HG03139 (cell line): ENCODE data around the gene MARCHF3.
"Not testable (repeated sequence)": the region's sequence is repeated elsewhere in the genome, so short reads cannot be mapped to it uniquely, and the experiment has no call there.

Source experiments
- ATAC-seq: cut with Tn5 transposase; IDR thresholded peaks from one replicate; pipeline ENCODE4 v1.9.1; 2021; ENCODE audit not compliant: unreplicated experiment

The MARCHF3 gene

GRCh38 chr5:127014573-127014972, 15.8 kb downstream of the MARCHF3 start:
- no peak for ATAC-seq

- no peak for ATAC-seq
Measured at GRCh38 chr5:127013407-127013806, 17.0 kb downstream of the MARCHF3 start.

- ATAC-seq: no peak
Measured at GRCh38 chr5:127012916-127013315, 17.4 kb downstream of the MARCHF3 start.

- ATAC-seq: peak; percentile 80
Measured at GRCh38 chr5:127011961-127012644, 18.3 kb downstream of the MARCHF3 start.

GRCh38 chr5:127011153-127011552, 19.2 kb downstream of the MARCHF3 start:
- no peak for ATAC-seq

- ATAC-seq: no peak
Measured at GRCh38 chr5:127010362-127010761, 20.0 kb downstream of the MARCHF3 start.

GRCh38 chr5:127009784-127010183, 20.6 kb downstream of the MARCHF3 start:
- ATAC-seq: no peak

- ATAC-seq: no peak
Measured at GRCh38 chr5:127008300-127008975, 21.9 kb downstream of the MARCHF3 start.

- no peak for ATAC-seq
Measured at GRCh38 chr5:127007522-127007921, 22.8 kb downstream of the MARCHF3 start.

- no peak for ATAC-seq
Measured at GRCh38 chr5:127006744-127007143, 23.6 kb downstream of the MARCHF3 start.

- ATAC-seq: not testable (repeated sequence)
Measured at GRCh38 chr5:127005282-127005681, 25.1 kb downstream of the MARCHF3 start.

GRCh38 chr5:127004721-127005120, 25.6 kb downstream of the MARCHF3 start:
- ATAC-seq: no peak

GRCh38 chr5:127003798-127004495, 26.4 kb downstream of the MARCHF3 start:
- ATAC-seq: no peak

GRCh38 chr5:127002390-127002789, 28.0 kb downstream of the MARCHF3 start:
- no peak for ATAC-seq

GRCh38 chr5:127001621-127002296, 28.6 kb downstream of the MARCHF3 start:
- ATAC-seq: no peak

GRCh38 chr5:126998895-126999570, 31.3 kb downstream of the MARCHF3 start:
- no peak for ATAC-seq

- peak; percentile 76 for ATAC-seq
Measured at GRCh38 chr5:126998201-126998631, 32.1 kb downstream of the MARCHF3 start.

GRCh38 chr5:126995689-126996088, 34.7 kb downstream of the MARCHF3 start:
- no peak for ATAC-seq

GRCh38 chr5:126995039-126995438, 35.3 kb downstream of the MARCHF3 start:
- no peak for ATAC-seq

- ATAC-seq: no peak
Measured at GRCh38 chr5:126994485-126994884, 35.9 kb downstream of the MARCHF3 start.
